ENCODE results near the gene SRRM3.
"Not testable (repeated sequence)": the region's sequence is repeated elsewhere in the genome, so short reads cannot be mapped to it uniquely, and the experiment has no call there.

SRRM3 gene

DNA sequence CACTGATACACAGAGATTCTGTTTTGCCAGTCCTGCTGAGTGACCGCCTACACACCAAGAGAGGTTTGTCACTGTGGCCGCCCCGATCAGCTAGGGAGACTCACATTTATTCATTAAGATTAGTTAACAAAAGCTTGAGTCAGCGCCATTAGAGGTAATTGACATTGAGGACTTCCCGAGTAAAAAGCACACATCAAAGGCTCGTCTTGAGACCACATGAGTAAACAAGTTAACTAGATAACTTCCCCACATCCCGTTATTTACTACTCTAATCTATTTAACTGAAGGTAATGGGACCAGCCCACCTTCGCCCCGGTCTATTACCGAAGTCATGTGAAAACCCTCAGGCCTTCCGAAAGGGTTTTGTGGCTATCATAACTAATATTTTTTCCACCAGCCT is 23.0 kb downstream of the SRRM3 start:
- Histone ChIP-seq H3K9me3 (ENCODE audit: insufficient read depth, low read length) (no peaks in the 10 kb centered on the region), H3K4me1 (ENCODE audit: insufficient read depth, insufficient read length) (peaks cover 12% of the 10 kb centered on the region), H3K36me3 (ENCODE audit: insufficient read depth, insufficient read length, low read length) (no peaks in the 10 kb centered on the region), H3K27me3 (ENCODE audit: insufficient read depth, insufficient read length) (peaks cover 8% of the 10 kb centered on the region), H3K4me3 (ENCODE audit: insufficient read length, low read depth) (no peak overlapping the region), H3K9ac (ENCODE audit: insufficient read length, low read depth) (no peak overlapping the region)
- TF ChIP-seq ZNF274 (IDR thresholded peaks at IDR 0.05; ENCODE audit: low read depth, low read length), result no peak
- no peak for TF ChIP-seq SUZ12 (IDR thresholded peaks at IDR 0.05; ENCODE audit: extremely low read depth, insufficient read depth, insufficient read length)
- no peak for TF ChIP-seq YY1 (IDR thresholded peaks at IDR 0.05; ENCODE audit: insufficient read depth, insufficient read length)
- DNase-seq (ENCODE audit: low read depth, low spot score), result no peak

DNA sequence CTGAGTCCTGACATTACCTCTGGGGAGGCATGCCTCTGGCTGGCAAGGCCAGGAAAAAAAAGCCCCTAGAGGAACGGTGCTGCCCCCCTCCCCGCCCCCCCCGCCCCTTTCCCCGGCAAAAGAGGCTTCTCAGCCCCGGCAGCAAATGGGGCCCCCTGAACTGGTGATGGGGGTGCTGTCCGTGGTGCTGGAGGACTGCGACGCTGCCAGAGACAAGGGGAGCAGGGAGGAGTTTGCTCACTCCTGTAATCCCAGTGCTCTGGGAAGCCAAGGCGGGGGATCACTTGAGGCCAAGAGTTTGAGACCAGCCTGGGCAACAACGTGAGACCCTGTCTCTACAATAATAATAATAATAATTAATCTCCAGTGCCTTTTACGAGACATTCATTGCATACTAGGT is 23.7 kb downstream of the SRRM3 start:
- Histone ChIP-seq H3K9me3 (ENCODE audit: insufficient read depth, low read length) (no peaks in the 10 kb centered on the region), H3K27me3 (ENCODE audit: insufficient read depth, insufficient read length) (peaks cover 8% of the 10 kb centered on the region), H3K4me1 (ENCODE audit: insufficient read depth, insufficient read length) (peaks cover 6% of the 10 kb centered on the region), H3K36me3 (ENCODE audit: insufficient read depth, insufficient read length, low read length) (no peaks in the 10 kb centered on the region), H3K9ac (ENCODE audit: insufficient read length, low read depth) (no peak overlapping the region), H3K4me3 (ENCODE audit: insufficient read length, low read depth) (no peak overlapping the region)
- TF ChIP-seq YY1 (IDR thresholded peaks at IDR 0.05; ENCODE audit: insufficient read depth, insufficient read length), result no peak
- TF ChIP-seq SUZ12 (IDR thresholded peaks at IDR 0.05; ENCODE audit: extremely low read depth, insufficient read depth, insufficient read length), result no peak
- no peak for TF ChIP-seq ZNF274 (IDR thresholded peaks at IDR 0.05; ENCODE audit: low read depth, low read length)
- peak; percentile 59 for DNase-seq (ENCODE audit: low read depth, low spot score)

DNA sequence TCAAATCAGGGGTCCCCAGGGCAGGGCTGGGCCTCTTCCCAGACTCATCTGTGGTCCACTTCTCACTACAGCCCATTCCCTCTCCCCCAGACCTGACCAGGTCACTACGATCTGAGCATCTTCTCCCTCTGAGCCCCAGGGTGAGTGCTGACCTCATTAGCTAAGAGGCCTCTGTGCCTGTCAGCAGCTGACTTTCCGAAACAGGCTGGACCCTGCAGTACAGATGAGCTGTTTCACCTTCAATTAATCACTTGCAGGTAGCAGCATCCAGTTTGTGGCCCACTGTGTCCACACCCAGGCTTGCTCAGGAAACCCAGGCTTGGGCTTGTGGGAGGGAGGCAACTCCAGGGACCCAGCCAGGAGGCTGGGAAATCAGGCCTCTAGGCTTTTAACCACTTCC is 24.3 kb downstream of the SRRM3 start:
- no peak overlapping the region for H3K9ac ChIP-seq (ENCODE audit: insufficient read length, low read depth)
- TF ChIP-seq SUZ12 (IDR thresholded peaks at IDR 0.05; ENCODE audit: extremely low read depth, insufficient read depth, insufficient read length), result no peak
- TF ChIP-seq ZNF274 (IDR thresholded peaks at IDR 0.05; ENCODE audit: low read depth, low read length), result no peak
- no peak for TF ChIP-seq YY1 (IDR thresholded peaks at IDR 0.05; ENCODE audit: insufficient read depth, insufficient read length)

DNA sequence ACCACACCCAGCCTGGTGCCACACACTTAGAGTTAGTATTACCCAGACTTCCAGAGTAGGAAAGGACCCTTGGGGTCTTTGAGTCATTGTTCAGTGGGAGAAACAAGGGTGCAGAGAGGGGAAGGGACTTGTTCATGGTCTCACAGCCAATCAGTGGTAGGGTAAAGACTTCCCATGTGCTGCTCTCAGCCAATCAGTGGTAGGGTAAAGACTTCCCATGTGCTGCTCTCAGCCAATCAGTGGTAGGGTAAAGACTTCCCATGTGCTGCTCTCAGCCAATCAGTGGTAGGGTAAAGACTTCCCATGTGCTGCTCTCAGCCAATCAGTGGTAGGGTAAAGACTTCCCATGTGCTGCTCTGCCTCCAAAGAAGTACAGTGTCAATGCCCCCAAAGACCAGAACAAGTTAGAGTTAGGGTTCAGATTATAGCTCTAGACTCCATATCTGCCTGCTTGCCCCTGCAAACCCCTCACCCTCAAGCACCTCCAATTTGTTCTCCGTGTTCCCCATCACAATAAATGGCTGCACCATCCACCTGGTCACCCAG is 25.3 kb downstream of the SRRM3 start:
- not testable (repeated sequence) for H3K36me3 ChIP-seq (ENCODE audit: insufficient read depth, insufficient read length, low read length); H3K9ac ChIP-seq (ENCODE audit: insufficient read length, low read depth); H3K4me1 ChIP-seq (ENCODE audit: insufficient read depth, insufficient read length); H3K4me3 ChIP-seq (ENCODE audit: insufficient read length, low read depth); H3K27me3 ChIP-seq (ENCODE audit: insufficient read depth, insufficient read length); DNase-seq (ENCODE audit: low read depth, low spot score); H3K9me3 ChIP-seq (ENCODE audit: insufficient read depth, low read length)

More for the DNA sequence above, 24.3 kb downstream of the SRRM3 start:
- no peaks in the 10 kb centered on the region for H3K36me3 ChIP-seq (ENCODE audit: insufficient read depth, insufficient read length, low read length)
- peaks cover 8% of the 10 kb centered on the region for H3K27me3 ChIP-seq (ENCODE audit: insufficient read depth, insufficient read length)
- H3K4me3 ChIP-seq (ENCODE audit: insufficient read length, low read depth), result no peak overlapping the region
- H3K9me3 ChIP-seq (ENCODE audit: insufficient read depth, low read length), result no peaks in the 10 kb centered on the region
- H3K4me1 ChIP-seq (ENCODE audit: insufficient read depth, insufficient read length), result peaks cover 2% of the 10 kb centered on the region
- DNase-seq (ENCODE audit: low read depth, low spot score), result no peak

DNA sequence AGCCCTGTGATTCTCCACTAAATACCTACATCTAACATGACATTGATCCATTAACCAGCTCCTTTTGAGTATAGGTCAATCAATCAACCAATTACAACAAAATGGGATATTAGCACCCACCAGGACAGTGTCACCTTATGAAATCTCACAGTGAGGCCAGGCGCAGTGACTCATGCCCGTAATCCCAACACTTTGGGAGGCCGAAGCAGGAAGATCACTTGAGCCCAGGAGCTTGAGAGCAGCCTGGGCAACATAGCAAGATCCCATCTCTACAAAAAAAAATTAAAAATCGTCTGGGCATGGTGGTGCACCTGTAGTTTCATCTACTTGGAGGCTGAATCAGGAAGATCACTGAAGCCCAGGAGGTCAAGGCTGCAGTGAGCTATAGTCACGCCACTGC is 28.5 kb downstream of the SRRM3 start:
- TF ChIP-seq YY1 (IDR thresholded peaks at IDR 0.05; ENCODE audit: insufficient read depth, insufficient read length), result no peak
- TF ChIP-seq SUZ12 (IDR thresholded peaks at IDR 0.05; ENCODE audit: extremely low read depth, insufficient read depth, insufficient read length), result no peak
- TF ChIP-seq ZNF274 (IDR thresholded peaks at IDR 0.05; ENCODE audit: low read depth, low read length), result no peak
- Histone ChIP-seq H3K9ac (ENCODE audit: insufficient read length, low read depth) (no peak overlapping the region), H3K27me3 (ENCODE audit: insufficient read depth, insufficient read length) (no peaks in the 10 kb centered on the region), H3K9me3 (ENCODE audit: insufficient read depth, low read length) (no peaks in the 10 kb centered on the region), H3K4me3 (ENCODE audit: insufficient read length, low read depth) (no peak overlapping the region), H3K36me3 (ENCODE audit: insufficient read depth, insufficient read length, low read length) (no peaks in the 10 kb centered on the region), H3K4me1 (ENCODE audit: insufficient read depth, insufficient read length) (peaks cover 16% of the 10 kb centered on the region)
- no peak for DNase-seq (ENCODE audit: low read depth, low spot score)

DNA sequence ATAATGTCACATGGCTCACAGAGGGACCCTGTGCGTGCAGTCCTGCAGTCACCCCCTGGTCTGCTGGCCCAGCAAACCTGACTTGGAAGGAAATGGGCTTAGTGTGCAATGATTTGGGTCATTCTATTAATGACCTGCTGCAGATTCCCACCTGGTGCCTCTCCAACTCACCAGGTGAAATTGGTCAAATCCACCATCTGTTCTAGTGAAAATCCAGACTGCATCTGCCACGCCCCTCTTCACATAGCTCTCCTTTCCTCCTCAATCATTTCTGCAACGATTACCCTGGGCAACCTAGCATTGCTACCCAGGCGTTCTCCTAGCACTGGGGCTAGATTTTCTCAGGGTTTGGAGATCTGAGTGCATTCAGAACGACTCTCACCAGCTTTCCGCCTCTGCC is 29.4 kb downstream of the SRRM3 start:
- Histone ChIP-seq H3K4me3 (ENCODE audit: insufficient read length, low read depth) (no peak overlapping the region), H3K27me3 (ENCODE audit: insufficient read depth, insufficient read length) (no peaks in the 10 kb centered on the region), H3K36me3 (ENCODE audit: insufficient read depth, insufficient read length, low read length) (no peaks in the 10 kb centered on the region), H3K9me3 (ENCODE audit: insufficient read depth, low read length) (no peaks in the 10 kb centered on the region), H3K9ac (ENCODE audit: insufficient read length, low read depth) (no peak overlapping the region), H3K4me1 (ENCODE audit: insufficient read depth, insufficient read length) (peaks cover 16% of the 10 kb centered on the region)
- TF ChIP-seq YY1 (IDR thresholded peaks at IDR 0.05; ENCODE audit: insufficient read depth, insufficient read length) (no peak), SUZ12 (IDR thresholded peaks at IDR 0.05; ENCODE audit: extremely low read depth, insufficient read depth, insufficient read length) (no peak), ZNF274 (IDR thresholded peaks at IDR 0.05; ENCODE audit: low read depth, low read length) (no peak)
- no peak for DNase-seq (ENCODE audit: low read depth, low spot score)

DNA sequence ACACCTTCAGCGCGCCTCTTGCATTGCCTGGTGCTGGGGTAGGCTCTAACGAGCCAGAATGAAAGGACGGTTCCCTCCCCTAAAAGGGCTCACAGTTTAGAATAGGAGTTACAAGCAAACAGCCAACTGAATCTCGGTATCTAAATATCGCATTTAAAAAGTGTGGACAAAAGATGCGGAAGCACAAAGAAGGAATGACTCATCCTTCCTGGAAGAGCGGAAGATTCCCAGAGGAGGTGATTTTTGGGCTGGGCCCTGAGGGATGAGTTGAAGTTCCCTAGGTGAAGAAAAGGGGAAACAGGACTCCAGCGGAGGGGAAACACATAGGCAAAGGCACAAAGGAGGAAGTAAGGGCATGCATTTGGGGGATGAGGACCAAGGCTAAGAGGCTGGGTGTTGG is 29.9 kb downstream of the SRRM3 start:
- Histone ChIP-seq H3K27me3 (ENCODE audit: insufficient read depth, insufficient read length) (no peaks in the 10 kb centered on the region), H3K9ac (ENCODE audit: insufficient read length, low read depth) (no peak overlapping the region), H3K4me3 (ENCODE audit: insufficient read length, low read depth) (no peak overlapping the region), H3K4me1 (ENCODE audit: insufficient read depth, insufficient read length) (peaks cover 16% of the 10 kb centered on the region), H3K36me3 (ENCODE audit: insufficient read depth, insufficient read length, low read length) (no peaks in the 10 kb centered on the region), H3K9me3 (ENCODE audit: insufficient read depth, low read length) (no peaks in the 10 kb centered on the region)
- DNase-seq (ENCODE audit: low read depth, low spot score), result no peak
- TF ChIP-seq YY1 (IDR thresholded peaks at IDR 0.05; ENCODE audit: insufficient read depth, insufficient read length) (no peak), ZNF274 (IDR thresholded peaks at IDR 0.05; ENCODE audit: low read depth, low read length) (no peak), SUZ12 (IDR thresholded peaks at IDR 0.05; ENCODE audit: extremely low read depth, insufficient read depth, insufficient read length) (no peak)

DNA sequence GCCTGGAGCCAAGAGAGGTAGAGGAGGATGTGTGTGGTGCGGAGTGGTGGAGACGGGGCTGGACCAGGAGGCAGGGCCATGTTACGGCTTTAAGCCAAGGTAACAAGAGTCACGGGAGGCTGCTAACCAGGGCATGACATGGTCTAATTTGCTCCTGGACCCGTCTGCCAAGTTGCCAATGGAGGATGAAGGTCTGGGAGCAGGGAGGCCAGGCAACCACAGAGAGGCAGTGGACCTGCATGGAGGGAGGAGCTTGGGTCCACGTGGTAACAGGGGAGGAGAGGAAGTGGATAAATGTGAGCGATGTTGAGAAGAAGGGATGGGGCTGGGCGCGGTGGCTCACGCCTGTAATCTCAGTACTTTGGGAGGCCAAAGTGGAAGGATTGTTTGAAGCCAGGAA is 31.0 kb downstream of the SRRM3 start:
- Histone ChIP-seq H3K36me3 (ENCODE audit: insufficient read depth, insufficient read length, low read length) (no peaks in the 10 kb centered on the region), H3K4me1 (ENCODE audit: insufficient read depth, insufficient read length) (peaks cover 16% of the 10 kb centered on the region), H3K4me3 (ENCODE audit: insufficient read length, low read depth) (no peak overlapping the region), H3K9ac (ENCODE audit: insufficient read length, low read depth) (no peak overlapping the region), H3K27me3 (ENCODE audit: insufficient read depth, insufficient read length) (no peaks in the 10 kb centered on the region), H3K9me3 (ENCODE audit: insufficient read depth, low read length) (no peaks in the 10 kb centered on the region)
- TF ChIP-seq ZNF274 (IDR thresholded peaks at IDR 0.05; ENCODE audit: low read depth, low read length), result no peak
- no peak for TF ChIP-seq SUZ12 (IDR thresholded peaks at IDR 0.05; ENCODE audit: extremely low read depth, insufficient read depth, insufficient read length)
- no peak for TF ChIP-seq YY1 (IDR thresholded peaks at IDR 0.05; ENCODE audit: insufficient read depth, insufficient read length)
- no peak for DNase-seq (ENCODE audit: low read depth, low spot score)
